GM19452 (cell line): ENCODE results near the gene ADORA1.

Experiments used
- ATAC-seq: cut with Tn5 transposase; IDR thresholded peaks from one replicate; pipeline ENCODE4 v1.9.1; 2021; ENCODE audit not compliant: unreplicated experiment

Gene ADORA1

GRCh38 chr1:203138066-203138465 lies 10.5 kb downstream of the ADORA1 start:
- ATAC-seq, result no peak

- no peak for ATAC-seq
Observed at GRCh38 chr1:203139976-203140475, 12.5 kb downstream of the ADORA1 start.

DNA sequence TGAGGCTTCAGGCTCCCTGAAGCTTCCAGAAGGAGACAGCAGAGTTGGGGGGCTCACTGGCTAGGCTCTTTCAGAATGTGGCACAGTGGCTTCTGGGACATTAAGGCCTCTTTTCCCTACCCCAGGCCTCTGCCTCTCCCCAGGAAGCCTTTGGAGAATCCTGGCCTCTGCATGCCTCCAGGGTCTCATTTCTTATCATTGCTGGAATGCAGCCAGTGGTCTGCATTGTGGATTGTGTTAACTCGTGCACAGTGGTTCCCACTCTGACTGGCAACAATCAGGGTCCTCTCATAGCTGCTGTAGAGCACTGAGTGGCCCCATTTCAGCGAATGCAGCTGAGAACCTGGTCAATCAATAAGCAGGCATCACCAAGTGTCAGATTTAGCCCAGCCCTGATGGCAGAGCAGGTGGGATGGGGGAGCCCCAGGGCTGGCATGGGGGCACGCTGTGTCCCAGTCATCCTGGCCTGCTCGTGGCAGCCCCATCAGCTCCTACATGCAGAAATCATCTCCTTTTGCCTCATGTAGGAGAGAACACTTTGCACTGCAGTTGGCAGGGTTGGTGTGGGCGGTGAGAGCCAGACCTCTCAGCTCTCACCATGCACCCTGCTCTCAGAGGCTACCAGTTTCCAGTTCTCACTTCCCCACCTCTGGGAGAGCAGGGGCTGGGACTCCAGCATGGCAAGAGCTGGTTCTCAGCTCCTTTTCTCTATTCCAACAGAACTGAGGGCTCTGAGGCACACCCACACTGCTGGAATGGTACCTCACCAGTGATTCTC lies 13.4 kb downstream of the ADORA1 start:
- ATAC-seq, result no peak

DNA sequence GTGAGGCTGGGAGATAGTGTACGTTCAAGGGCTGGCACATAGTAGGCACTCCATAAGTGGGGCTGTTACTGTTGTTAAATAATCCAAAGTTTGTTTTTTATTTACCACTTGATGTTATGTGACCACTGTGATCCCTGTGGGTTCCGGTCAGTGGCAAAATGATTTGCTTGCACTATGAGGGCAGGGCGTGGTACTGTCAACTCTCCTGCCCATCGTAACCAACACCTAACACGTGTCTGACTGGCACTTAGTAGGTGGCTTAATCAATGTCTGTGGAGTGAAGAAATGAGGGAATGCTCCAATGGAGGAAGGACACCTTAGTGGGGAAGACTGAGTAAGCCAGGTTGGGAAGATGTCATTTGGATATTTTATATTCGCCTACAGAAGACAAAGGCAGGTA lies 14.6 kb downstream of the ADORA1 start:
- no peak for ATAC-seq

DNA sequence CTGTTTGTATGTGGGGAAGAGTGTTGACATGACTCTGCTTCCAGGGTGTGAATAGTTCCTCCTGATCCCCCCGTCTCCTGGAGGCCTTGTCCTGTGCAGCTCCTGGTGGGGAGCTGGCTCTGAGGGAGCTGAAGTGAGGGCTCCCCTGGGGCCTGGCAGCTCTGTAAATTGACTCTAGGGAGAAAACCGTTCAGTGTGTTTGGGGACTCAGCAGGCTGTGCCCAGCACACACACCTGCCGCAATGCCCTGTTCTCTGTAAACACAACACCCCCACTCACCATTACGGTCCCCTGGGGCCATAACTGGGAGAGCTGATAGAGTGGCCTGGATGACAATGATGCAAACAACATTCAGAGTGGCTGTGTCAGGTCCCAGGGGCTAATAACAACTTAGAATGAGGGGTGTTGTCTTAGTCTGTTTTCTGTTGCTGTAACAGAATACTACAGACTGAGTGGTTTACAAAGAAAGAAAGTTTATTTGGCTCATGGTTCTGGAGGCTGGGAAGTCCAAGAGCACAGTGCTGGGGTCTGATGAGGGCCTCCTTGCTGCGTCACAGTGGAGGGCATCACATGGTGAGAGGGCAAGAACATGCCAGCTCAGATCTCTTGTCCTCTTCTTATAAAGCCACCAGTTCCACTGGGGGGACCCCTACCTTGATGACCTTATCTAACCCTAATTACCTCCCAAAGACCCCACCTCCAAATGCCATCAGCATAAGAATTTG lies 15.3 kb downstream of the ADORA1 start:
- no peak for ATAC-seq

GRCh38 chr1:203143641-203144040 lies 16.1 kb downstream of the ADORA1 start:
- no peak for ATAC-seq

- ATAC-seq, result no peak
Observed at GRCh38 chr1:203144661-203145060, 17.1 kb downstream of the ADORA1 start.

- ATAC-seq, result no peak
Observed at GRCh38 chr1:203145321-203146041, 18.0 kb downstream of the ADORA1 start.

DNA sequence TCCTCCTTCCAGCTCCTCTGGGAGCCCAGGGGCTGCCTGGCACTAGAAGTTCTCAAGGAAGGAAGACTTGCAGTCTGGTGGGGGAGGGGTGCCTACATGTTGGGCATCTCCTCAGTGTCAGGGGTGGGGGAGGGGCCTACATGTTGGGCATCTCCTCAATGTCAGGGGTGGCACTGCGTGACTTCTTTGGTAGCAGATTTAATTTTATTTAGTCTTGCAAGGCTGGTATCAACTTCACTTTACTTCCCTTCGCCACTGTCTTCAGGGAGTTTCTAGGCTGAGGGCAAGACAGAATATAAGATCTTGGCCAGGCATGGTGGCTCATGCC lies 18.5 kb downstream of the ADORA1 start:
- ATAC-seq, result no peak

DNA sequence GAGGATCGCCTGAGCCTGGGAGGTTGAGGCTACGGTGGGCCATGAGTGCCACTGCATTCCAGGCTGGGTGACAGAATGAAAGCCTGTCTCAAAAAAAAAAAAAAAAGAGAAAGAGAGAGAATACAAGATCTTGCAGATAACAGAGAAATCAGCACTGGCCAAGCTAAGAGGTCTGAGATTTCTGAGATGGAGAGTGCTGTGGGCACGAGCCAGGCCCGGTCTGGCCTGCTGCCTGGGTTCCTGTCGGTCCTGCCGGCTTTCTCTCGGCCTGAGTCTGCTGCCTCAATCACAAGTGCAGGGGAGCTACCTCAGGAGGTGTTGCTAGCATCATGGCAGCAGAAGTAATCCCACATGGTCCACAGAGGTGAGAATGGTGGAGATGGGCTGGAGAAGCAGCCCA lies 19.0 kb downstream of the ADORA1 start:
- ATAC-seq, result no peak

DNA sequence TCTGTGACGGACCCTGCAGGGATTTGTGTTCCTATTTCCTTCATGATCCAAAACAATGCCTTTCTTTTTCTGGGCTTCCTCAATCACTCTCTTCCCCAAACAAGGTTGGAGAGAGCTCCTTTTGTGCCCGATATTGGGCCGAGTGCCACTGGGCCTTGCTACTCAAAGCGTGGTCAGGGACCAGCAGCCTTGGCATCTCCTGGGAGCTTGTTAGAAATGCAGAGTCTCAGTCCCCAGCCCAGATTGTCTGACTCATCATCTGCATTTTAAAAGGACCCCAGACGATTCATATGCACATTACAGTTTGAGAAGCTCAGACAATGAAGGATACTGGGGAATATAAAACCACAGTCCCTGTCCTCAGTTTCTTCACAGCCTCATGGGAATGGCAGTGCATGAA lies 19.9 kb downstream of the ADORA1 start:
- ATAC-seq, result no peak

DNA sequence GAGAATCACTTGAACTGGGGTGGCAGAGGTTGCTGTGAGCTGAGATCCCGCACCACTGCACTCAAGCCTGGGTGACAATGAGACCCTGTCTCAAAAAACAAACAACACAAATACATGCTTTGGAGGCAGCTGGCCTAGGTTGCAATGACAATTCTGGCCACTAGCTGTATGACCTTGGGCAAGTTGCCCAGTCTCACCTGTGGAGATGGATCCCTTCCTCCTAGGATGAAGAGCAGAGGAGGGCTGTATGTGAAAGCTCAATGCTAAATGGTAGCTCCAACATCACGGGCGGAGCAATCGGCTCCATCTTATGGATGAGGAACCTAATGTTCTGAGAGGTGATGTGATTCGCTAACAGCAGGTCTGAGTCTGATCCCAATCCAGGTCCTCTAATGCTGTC lies 20.6 kb downstream of the ADORA1 start:
- ATAC-seq, result no peak

GRCh38 chr1:203148579-203148978 lies 21.1 kb downstream of the ADORA1 start:
- ATAC-seq, result no peak

DNA sequence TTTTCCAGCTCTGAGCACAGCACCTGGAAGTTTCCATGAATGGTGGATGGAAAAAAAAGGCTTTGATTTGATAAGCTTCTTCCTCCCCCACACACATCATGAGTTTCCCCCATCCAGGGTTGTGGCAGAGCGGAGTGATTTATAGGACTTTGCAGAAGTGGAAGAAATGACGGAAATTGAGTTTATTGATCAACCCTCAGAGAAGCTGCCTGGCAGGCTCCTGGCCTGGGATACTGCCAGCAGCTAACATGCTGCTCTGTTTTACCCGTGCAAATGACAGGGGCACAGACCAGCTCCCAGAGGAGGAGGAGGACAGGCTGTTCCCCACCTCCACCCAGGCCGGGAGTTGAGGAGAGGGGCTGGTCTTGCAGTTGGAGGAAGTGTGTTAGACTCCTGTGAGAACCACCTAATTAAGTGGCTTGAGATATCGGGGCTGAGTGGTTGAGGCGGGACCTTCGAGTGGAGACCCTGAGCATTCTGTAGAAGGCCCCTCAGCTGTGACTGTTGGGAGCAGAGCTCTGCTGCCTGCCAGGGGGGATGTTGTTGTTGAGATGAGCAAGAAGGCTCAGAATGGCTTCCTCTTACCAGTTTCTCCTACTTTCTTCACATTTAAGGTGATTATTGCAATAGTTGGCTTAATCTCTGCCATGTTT lies 21.8 kb downstream of the ADORA1 start:
- no peak for ATAC-seq

- ATAC-seq, result no peak
Observed at GRCh38 chr1:203150511-203151297, 23.2 kb downstream of the ADORA1 start.

- ATAC-seq, result no peak
Observed at GRCh38 chr1:203151362-203152157, 24.0 kb downstream of the ADORA1 start.

- ATAC-seq, result no peak
Observed at GRCh38 chr1:203152158-203153034, 24.9 kb downstream of the ADORA1 start.

DNA sequence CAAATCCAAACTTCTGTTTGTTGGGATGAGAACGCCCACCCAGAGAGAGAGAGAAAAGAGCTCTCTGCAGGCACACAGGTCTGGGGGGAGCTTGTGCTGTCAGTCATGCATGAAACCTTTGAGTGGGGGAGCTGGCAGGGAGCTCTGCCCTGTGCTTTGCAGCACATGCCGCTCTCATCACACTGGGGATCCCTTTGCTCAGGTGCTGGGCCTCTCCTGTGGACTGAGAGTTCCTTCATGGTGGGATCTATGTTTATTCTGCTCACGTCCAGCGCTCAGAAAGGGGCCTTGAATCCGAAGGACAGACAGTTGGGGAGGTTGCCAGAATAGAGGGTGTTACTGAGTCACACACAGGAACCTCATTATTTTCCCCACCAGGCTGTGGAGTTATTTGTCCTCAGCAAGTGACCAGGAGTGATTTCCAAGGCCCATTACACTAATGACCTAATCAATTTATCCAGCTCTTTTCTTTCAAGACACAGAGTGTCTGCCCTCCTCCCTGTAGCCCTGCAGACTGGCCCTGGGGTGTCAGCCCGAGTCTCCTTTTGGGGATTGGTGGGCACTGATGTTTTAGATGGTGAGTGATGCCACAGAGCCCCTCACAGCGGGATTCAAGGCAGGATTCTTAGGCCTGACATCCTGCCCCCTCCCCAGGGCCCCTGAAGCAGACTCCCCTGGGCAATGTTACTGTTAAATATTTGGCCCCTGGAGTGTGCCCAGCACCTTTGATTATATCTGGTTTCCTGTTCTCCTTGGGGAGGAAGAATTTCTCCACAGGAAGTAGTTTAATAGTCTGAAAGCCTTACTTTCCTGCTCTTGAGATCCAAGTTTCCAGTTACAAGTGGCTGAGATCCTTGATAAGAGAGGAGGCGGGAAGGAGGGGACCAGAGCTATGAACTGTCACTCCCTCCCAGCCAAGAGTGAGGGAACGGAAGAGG lies 25.8 kb downstream of the ADORA1 start:
- ATAC-seq, result no peak
